Liver (tissue), 9 donors: Measurements from ENCODE around the gene MUC2. TPM values are rescaled to one million over a fixed set of nuclear protein-coding genes. Genes with fewer than 3 reads are reported as not detected.

ENCODE experiments used
- DNase-seq: peaks from one replicate; pipeline ENCODE4 v3.0.0-alpha.2; 2017; ENCODE audit warnings: low spot score
- H3K27ac ChIP-seq, 2 donors: one replicate each; pipeline ENCODE4 v1.7.0; 2013; ENCODE audit warnings: inconsistent platforms in 2 of 2, low read length in 2 of 2, control low read depth in 1 of 2, low read depth in 1 of 2, mild to moderate bottlenecking in 1 of 2
- H3K27me3 ChIP-seq, 4 donors: one replicate each; pipeline versions ENCODE4 v1.6.1 to v1.7.0; 2013; ENCODE audit warnings: low read length in 3 of 4, inconsistent platforms in 1 of 4, mild to moderate bottlenecking in 1 of 4, moderate library complexity in 1 of 4; ENCODE audit not compliant: control insufficient read depth in 4 of 4, insufficient read depth in 4 of 4
- H3K36me3 ChIP-seq, 4 donors: one replicate each; pipeline versions ENCODE4 v1.6.1 to v1.7.0; 2013; ENCODE audit warnings: low read length in 3 of 4, mild to moderate bottlenecking in 3 of 4, low read depth in 1 of 4, moderate library complexity in 1 of 4; ENCODE audit not compliant: control insufficient read depth in 4 of 4, insufficient read depth in 3 of 4
- H3K4me1 ChIP-seq, 4 donors: one replicate each; pipeline versions ENCODE4 v1.6.1 to v1.7.0; 2013; ENCODE audit warnings: low read length in 3 of 4, mild to moderate bottlenecking in 3 of 4, moderate library complexity in 1 of 4; ENCODE audit not compliant: control insufficient read depth in 4 of 4, insufficient read depth in 4 of 4
- H3K4me3 ChIP-seq, 3 donors: one replicate each; pipeline versions ENCODE4 v1.6.1 to v1.7.0; 2013; ENCODE audit warnings: low read length in 3 of 3, control low read depth in 1 of 3, low read depth in 1 of 3, mild to moderate bottlenecking in 1 of 3
- H3K9ac ChIP-seq, 2 donors: one replicate each; pipeline ENCODE4 v1.7.0; 2013; ENCODE audit warnings: low read length in 2 of 2, mild to moderate bottlenecking in 2 of 2, moderate library complexity in 2 of 2, control low read depth in 1 of 2, low read depth in 1 of 2
- H3K9me3 ChIP-seq, 4 donors: one replicate each; pipeline versions ENCODE4 v1.6.1 to v1.7.0; 2013; ENCODE audit warnings: low read length in 3 of 4; ENCODE audit not compliant: control insufficient read depth in 4 of 4
- EGR1 ChIP-seq, 2 donors: IDR thresholded peaks; 2 replicates each; pipeline ENCODE4 v1.6.1; 2016 to 2018; ENCODE audit warnings: antibody characterized with exemption in 2 of 2, low read depth in 2 of 2
- FOXA1 ChIP-seq: IDR thresholded peaks from 2 replicates; pipeline ENCODE4 v1.6.1; 2016; ENCODE audit warnings: antibody characterized with exemption
- FOXA2 ChIP-seq: IDR thresholded peaks from 2 replicates; pipeline ENCODE4 v1.6.1; 2016; ENCODE audit warnings: antibody characterized with exemption
- GABPA ChIP-seq, 2 donors: IDR thresholded peaks in 1 of 2; conservative IDR thresholded peaks in 1 of 2; 2 replicates each; pipeline ENCODE4 v1.6.1; 2016; ENCODE audit warnings: antibody characterized with exemption in 2 of 2, mild to moderate bottlenecking in 1 of 2, moderate library complexity in 1 of 2
- HNF4A ChIP-seq, 2 donors: conservative IDR thresholded peaks; 2 replicates each; pipeline ENCODE4 v1.6.1; 2016; ENCODE audit warnings: antibody characterized with exemption in 2 of 2, mild to moderate bottlenecking in 2 of 2
- HNF4G ChIP-seq: IDR thresholded peaks from 2 replicates; pipeline ENCODE4 v1.6.1; 2016; ENCODE audit warnings: antibody characterized with exemption
- JUND ChIP-seq, 2 donors: IDR thresholded peaks; 2 replicates each; pipeline ENCODE4 v1.6.1; 2016; ENCODE audit warnings: antibody characterized with exemption in 2 of 2
- NR2F2 ChIP-seq: IDR thresholded peaks from 2 replicates; pipeline ENCODE4 v1.6.1; 2016; ENCODE audit warnings: antibody characterized with exemption
- RAD21 ChIP-seq, 2 donors: IDR thresholded peaks; 2 replicates each; pipeline ENCODE4 v1.6.1; 2016; ENCODE audit warnings: antibody characterized with exemption in 2 of 2, mild to moderate bottlenecking in 2 of 2
- RXRA ChIP-seq, 2 donors: IDR thresholded peaks; 2 replicates each; pipeline ENCODE4 v1.6.1; 2017 to 2018; ENCODE audit warnings: antibody characterized with exemption in 2 of 2, mild to moderate bottlenecking in 1 of 2
- SP1 ChIP-seq: IDR thresholded peaks from 2 replicates; pipeline ENCODE4 v1.6.1; 2018; ENCODE audit warnings: antibody characterized with exemption, mild to moderate bottlenecking
- TAF1 ChIP-seq: conservative IDR thresholded peaks from 2 replicates; pipeline ENCODE4 v1.6.1; 2016; ENCODE audit warnings: antibody characterized with exemption, mild to moderate bottlenecking
- YY1 ChIP-seq: IDR thresholded peaks from 2 replicates; pipeline ENCODE4 v1.6.1; 2016; ENCODE audit warnings: antibody characterized with exemption, mild to moderate bottlenecking
- whole genome bisulfite sequencing: extraction: QIAGEN DNeasy Blood & Tissue Kit; methylation state at CpG from one replicate; pipeline ENCODE4 v1.1.7; 2013; 5-methylcytosine and 5-hydroxymethylcytosine counted together
- polyA plus RNA-seq, 2 donors: library from polyadenylated mRNA; stranded (reverse) in 1 of 2; unstranded in 1 of 2; fragments of 200-250 nt in 1 of 2; fragments of >200 nt in 1 of 2; fragmentation: Nextera tagmentation in 1 of 2; extraction: Ambion mirVana in 1 of 2; gene quantifications; one replicate each; pipeline versions ENCODE4 v1.2.1 to v1.2.3, GENCODE V29; 2013 to 2015
- total RNA-seq, 2 donors: library from RNA; depleted of rRNA; stranded (reverse); fragments of >200 nt; gene quantifications; one replicate each; pipeline ENCODE4 v1.2.3, GENCODE V29; 2014
- TF ChIP-seq, protein P1 (sequence below): IDR thresholded peaks from 2 replicates; pipeline ENCODE4 v1.6.1; 2016; ENCODE audit warnings: antibody characterized with exemption
- TF ChIP-seq, protein P2 (sequence below): IDR thresholded peaks from 2 replicates; pipeline ENCODE4 v1.6.1; 2016; ENCODE audit warnings: antibody characterized with exemption
- TF ChIP-seq, protein P3 (sequence below): IDR thresholded peaks from 2 replicates; pipeline ENCODE4 v1.6.1; 2016; ENCODE audit warnings: antibody characterized with exemption, mild to moderate bottlenecking
- TF ChIP-seq, protein P4 (sequence below): IDR thresholded peaks from 2 replicates; pipeline ENCODE4 v1.6.1; 2016; ENCODE audit warnings: antibody characterized with exemption
- TF ChIP-seq, protein P5 (sequence below): fragments of 150-350 bp; IDR thresholded peaks from 2 replicates; pipeline ENCODE4 v1.5.1; 2017; ENCODE audit warnings: improper control_type of control experiment, low read depth, low read length; ENCODE audit not compliant: missing input control
- donor health status: healthy.
- donor health status: healthy.
- donor health status: healthy.
- donor health status: healthy.
- donor health status: healthy.

Gene MUC2
- total and polyA plus RNA-seq, 4 donors, result under 0.01 TPM; not detected in 3

DNA sequence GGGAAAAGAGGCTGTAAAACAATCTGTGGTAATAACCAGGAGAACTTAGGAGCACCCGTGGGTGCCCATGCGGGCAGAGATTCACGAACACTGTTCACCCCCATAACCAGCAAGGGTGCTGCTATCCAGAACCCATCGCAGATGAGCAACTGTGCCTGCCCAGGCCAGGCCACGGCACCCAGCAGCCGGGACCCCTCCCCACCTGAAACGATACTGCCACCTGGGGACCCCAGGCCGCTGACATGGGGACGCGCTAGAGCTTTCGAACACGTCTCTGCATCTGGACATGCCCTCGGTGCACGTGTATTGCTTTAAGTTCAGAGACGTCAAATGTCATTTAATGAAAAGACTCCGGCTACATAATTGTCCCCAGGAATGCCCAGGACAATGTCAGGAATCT is 14.3 kb upstream of the MUC2 start:
- H3K9ac ChIP-seq, result no peak overlapping the region
- no peaks in the 10 kb centered on the region for H3K27me3 ChIP-seq
- peaks cover 2 to 3% (median 2%) of the 10 kb centered on the region in 4 donors for H3K9me3 ChIP-seq
- H3K4me1 ChIP-seq, result no peaks in the 10 kb centered on the region
- WGBS, result 85% methylated on average over 16 of the region's 16 CpGs
- TF ChIP-seq FOXA1, result no peak
- no peak overlapping the region for H3K27ac ChIP-seq
- no peak overlapping the region for H3K4me3 ChIP-seq
- DNase-seq, result no peak
- no peaks in the 10 kb centered on the region for H3K36me3 ChIP-seq

DNA sequence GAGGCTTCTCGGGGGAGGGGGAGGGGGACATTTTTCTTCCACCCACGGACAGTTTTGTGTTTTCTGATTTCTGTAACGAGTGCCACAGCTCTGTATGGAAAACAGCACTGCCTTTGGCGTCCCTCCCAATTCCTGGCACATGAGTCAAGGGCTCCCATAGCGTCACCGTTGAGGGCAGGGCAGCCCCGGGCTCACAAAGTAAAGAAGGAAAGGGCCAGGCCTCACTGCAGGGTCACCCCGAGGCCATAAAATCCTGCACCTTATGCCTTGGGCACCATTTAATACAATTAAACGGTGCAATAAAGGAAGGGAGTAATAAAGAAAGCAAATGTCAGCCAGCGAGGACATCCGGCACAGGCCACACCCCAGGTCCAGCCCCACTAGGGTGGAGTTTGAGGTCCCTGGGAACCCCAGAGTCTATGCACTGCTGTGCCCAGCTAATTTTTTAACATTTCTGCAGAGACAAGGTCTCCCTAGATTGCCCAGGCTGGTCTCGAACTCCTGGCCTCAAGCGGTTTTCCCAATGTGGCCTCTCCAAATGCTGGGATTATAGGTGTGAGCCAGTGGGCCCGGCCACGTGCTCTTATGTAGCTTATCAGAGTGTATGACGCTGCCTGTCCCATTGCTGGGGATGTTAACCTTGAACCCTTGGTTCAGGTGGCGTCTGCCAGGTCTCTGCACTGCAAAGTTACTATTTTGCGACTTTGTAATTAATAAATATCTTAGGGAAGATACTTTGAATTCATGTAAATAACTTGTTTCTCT is 13.6 kb upstream of the MUC2 start:
- no peaks in the 10 kb centered on the region for H3K36me3 ChIP-seq
- no peak for DNase-seq
- WGBS, result 76% methylated on average over 18 of the region's 18 CpGs
- no peak overlapping the region for H3K27ac ChIP-seq
- H3K27me3 ChIP-seq, result no peaks in the 10 kb centered on the region
- no peak overlapping the region for H3K4me3 ChIP-seq
- TF ChIP-seq SP1, result no peak
- no peak for TF ChIP-seq RXRA (IDR thresholded peaks at IDR 0.05)
- TF ChIP-seq FOXA1, result no peak
- TF ChIP-seq EGR1 (IDR thresholded peaks at IDR 0.05; ENCODE audit: low read depth in 2 of 2), result no peak
- no peak for TF ChIP-seq HNF4A (conservative IDR thresholded peaks at IDR 0.05)
- TF ChIP-seq NR2F2, result no peak
- TF ChIP-seq, protein P1, sequence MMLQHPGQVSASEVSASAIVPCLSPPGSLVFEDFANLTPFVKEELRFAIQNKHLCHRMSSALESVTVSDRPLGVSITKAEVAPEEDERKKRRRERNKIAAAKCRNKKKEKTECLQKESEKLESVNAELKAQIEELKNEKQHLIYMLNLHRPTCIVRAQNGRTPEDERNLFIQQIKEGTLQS, result no peak
- TF ChIP-seq, protein P2, sequence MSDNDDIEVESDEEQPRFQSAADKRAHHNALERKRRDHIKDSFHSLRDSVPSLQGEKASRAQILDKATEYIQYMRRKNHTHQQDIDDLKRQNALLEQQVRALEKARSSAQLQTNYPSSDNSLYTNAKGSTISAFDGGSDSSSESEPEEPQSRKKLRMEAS, result no peak
- TF ChIP-seq, protein P3, sequence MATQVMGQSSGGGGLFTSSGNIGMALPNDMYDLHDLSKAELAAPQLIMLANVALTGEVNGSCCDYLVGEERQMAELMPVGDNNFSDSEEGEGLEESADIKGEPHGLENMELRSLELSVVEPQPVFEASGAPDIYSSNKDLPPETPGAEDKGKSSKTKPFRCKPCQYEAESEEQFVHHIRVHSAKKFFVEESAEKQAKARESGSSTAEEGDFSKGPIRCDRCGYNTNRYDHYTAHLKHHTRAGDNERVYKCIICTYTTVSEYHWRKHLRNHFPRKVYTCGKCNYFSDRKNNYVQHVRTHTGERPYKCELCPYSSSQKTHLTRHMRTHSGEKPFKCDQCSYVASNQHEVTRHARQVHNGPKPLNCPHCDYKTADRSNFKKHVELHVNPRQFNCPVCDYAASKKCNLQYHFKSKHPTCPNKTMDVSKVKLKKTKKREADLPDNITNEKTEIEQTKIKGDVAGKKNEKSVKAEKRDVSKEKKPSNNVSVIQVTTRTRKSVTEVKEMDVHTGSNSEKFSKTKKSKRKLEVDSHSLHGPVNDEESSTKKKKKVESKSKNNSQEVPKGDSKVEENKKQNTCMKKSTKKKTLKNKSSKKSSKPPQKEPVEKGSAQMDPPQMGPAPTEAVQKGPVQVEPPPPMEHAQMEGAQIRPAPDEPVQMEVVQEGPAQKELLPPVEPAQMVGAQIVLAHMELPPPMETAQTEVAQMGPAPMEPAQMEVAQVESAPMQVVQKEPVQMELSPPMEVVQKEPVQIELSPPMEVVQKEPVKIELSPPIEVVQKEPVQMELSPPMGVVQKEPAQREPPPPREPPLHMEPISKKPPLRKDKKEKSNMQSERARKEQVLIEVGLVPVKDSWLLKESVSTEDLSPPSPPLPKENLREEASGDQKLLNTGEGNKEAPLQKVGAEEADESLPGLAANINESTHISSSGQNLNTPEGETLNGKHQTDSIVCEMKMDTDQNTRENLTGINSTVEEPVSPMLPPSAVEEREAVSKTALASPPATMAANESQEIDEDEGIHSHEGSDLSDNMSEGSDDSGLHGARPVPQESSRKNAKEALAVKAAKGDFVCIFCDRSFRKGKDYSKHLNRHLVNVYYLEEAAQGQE, result no peak
- TF ChIP-seq, protein P4, sequence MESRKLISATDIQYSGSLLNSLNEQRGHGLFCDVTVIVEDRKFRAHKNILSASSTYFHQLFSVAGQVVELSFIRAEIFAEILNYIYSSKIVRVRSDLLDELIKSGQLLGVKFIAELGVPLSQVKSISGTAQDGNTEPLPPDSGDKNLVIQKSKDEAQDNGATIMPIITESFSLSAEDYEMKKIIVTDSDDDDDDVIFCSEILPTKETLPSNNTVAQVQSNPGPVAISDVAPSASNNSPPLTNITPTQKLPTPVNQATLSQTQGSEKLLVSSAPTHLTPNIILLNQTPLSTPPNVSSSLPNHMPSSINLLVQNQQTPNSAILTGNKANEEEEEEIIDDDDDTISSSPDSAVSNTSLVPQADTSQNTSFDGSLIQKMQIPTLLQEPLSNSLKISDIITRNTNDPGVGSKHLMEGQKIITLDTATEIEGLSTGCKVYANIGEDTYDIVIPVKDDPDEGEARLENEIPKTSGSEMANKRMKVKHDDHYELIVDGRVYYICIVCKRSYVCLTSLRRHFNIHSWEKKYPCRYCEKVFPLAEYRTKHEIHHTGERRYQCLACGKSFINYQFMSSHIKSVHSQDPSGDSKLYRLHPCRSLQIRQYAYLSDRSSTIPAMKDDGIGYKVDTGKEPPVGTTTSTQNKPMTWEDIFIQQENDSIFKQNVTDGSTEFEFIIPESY, result no peak
- no peak for TF ChIP-seq HNF4G
- no peak for TF ChIP-seq GABPA (IDR thresholded peaks at IDR 0.05 in 1 of 2, conservative IDR thresholded peaks at IDR 0.05 in 1 of 2)
- no peak for TF ChIP-seq RAD21 (IDR thresholded peaks at IDR 0.05)
- no peak for TF ChIP-seq YY1
- TF ChIP-seq TAF1, result no peak
- no peak for TF ChIP-seq FOXA2
- TF ChIP-seq, protein P5, sequence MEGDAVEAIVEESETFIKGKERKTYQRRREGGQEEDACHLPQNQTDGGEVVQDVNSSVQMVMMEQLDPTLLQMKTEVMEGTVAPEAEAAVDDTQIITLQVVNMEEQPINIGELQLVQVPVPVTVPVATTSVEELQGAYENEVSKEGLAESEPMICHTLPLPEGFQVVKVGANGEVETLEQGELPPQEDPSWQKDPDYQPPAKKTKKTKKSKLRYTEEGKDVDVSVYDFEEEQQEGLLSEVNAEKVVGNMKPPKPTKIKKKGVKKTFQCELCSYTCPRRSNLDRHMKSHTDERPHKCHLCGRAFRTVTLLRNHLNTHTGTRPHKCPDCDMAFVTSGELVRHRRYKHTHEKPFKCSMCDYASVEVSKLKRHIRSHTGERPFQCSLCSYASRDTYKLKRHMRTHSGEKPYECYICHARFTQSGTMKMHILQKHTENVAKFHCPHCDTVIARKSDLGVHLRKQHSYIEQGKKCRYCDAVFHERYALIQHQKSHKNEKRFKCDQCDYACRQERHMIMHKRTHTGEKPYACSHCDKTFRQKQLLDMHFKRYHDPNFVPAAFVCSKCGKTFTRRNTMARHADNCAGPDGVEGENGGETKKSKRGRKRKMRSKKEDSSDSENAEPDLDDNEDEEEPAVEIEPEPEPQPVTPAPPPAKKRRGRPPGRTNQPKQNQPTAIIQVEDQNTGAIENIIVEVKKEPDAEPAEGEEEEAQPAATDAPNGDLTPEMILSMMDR, result no peak
- TF ChIP-seq JUND (IDR thresholded peaks at IDR 0.05), result no peak
- no peak overlapping the region for H3K9ac ChIP-seq
- no peaks in the 10 kb centered on the region for H3K4me1 ChIP-seq
- H3K9me3 ChIP-seq, result peaks cover 2 to 3% (median 2%) of the 10 kb centered on the region in 4 donors
